ENCODE measurements around the gene CD86. TPM values are rescaled to one million over a fixed set of nuclear protein-coding genes. Genes with fewer than 3 reads are reported as not detected.

The CD86 gene
- polyA plus RNA-seq, 3 donors: 75.7 to 321 (median 273) TPM

DNA sequence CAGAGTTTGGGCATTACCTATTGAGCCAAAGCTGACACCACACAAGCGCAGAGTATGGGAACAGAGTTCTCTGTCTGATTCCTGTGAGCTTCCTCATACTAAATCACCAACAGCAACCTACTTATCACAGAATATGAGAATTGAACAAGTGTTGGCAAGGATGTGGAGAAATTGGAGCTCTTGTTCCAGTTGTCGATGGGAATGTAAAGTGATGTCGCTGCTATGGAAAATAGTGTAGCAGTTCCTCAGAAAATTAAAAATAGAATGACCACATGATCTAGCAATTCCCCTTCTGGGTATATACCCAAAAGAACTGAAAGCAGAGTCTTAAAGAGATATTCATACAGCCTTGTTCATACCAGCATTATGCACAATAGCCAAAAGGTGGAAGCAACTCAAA lies 33.4 kb downstream of the CD86 start:
- H3K36me3 ChIP-seq (replicated peaks in 1 of 2; ENCODE audit: control insufficient read depth in 1 of 2, insufficient read depth in 2 of 2, low read length in 2 of 2): peaks cover 5 to 29% of the 10 kb centered on the region in 2 donors
- intact Hi-C loops (cut with micrococcal nuclease): no loop called here
- H3K4me3 ChIP-seq (replicated peaks in 1 of 3; ENCODE audit: low read depth in 2 of 3, low read length in 3 of 3): peak overlapping the region in 1 of 3 experiments; percentile 48
- DNase-seq: peak in 1 of 3 donors; percentile 37
- no peaks in the 10 kb centered on the region for H3K9me3 Mint-ChIP-seq
- no peaks in the 10 kb centered on the region for H3K27me3 ChIP-seq (ENCODE audit: control insufficient read depth in 2 of 2, insufficient read depth in 2 of 2, low read length in 2 of 2)
- no peaks in the 10 kb centered on the region for H3K9me3 ChIP-seq (replicated peaks in 1 of 2; ENCODE audit: control insufficient read depth in 1 of 2, insufficient read depth in 1 of 2, low read length in 2 of 2)
- peak overlapping the region in 1 of 2 donors; percentile 80 for H3K27ac ChIP-seq (ENCODE audit: low read depth in 1 of 2, low read length in 2 of 2)
- peaks cover 77 to 86% of the 10 kb centered on the region in 2 donors for H3K4me1 ChIP-seq (ENCODE audit: control insufficient read depth in 1 of 2, insufficient read depth in 2 of 2, low read length in 2 of 2)
- peak overlapping the region; percentile 24 to 80 for H3K4me3 Mint-ChIP-seq
- H3K9ac ChIP-seq (ENCODE audit: insufficient read depth, low read length, poor library complexity, severe bottlenecking): no peak overlapping the region
- peaks cover 0 to 3% (median 0%) of the 10 kb centered on the region in 3 donors for H3K27me3 Mint-ChIP-seq (ENCODE audit: low read depth in 3 of 3)
- TF ChIP-seq, protein P1, sequence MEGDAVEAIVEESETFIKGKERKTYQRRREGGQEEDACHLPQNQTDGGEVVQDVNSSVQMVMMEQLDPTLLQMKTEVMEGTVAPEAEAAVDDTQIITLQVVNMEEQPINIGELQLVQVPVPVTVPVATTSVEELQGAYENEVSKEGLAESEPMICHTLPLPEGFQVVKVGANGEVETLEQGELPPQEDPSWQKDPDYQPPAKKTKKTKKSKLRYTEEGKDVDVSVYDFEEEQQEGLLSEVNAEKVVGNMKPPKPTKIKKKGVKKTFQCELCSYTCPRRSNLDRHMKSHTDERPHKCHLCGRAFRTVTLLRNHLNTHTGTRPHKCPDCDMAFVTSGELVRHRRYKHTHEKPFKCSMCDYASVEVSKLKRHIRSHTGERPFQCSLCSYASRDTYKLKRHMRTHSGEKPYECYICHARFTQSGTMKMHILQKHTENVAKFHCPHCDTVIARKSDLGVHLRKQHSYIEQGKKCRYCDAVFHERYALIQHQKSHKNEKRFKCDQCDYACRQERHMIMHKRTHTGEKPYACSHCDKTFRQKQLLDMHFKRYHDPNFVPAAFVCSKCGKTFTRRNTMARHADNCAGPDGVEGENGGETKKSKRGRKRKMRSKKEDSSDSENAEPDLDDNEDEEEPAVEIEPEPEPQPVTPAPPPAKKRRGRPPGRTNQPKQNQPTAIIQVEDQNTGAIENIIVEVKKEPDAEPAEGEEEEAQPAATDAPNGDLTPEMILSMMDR (IDR thresholded peaks at IDR 0.05): no peak
- peaks cover 46% of the 10 kb centered on the region for H4K20me1 ChIP-seq (ENCODE audit: insufficient read depth, low read length)
- peaks cover 83% of the 10 kb centered on the region for H3K4me1 Mint-ChIP-seq
- peaks cover 91% of the 10 kb centered on the region for H3K79me2 ChIP-seq (ENCODE audit: insufficient read depth, low read length)
- H2AFZ ChIP-seq (ENCODE audit: insufficient read depth, low read depth, low read length, poor library complexity, severe bottlenecking): no peak overlapping the region
- peak overlapping the region; percentile 36 for H3K4me2 ChIP-seq (replicated peaks; ENCODE audit: extremely low read depth, low read length, poor library complexity, severe bottlenecking)
- peak overlapping the region in 6 of 7 donors; percentile 16 to 80 (median 70) for H3K27ac Mint-ChIP-seq
- H3K36me3 Mint-ChIP-seq: peaks cover 41 to 42% of the 10 kb centered on the region in 2 donors
- no CpG with 5 or more reads among the region's 3 CpGs for WGBS (ENCODE audit: insufficient coverage)

DNA sequence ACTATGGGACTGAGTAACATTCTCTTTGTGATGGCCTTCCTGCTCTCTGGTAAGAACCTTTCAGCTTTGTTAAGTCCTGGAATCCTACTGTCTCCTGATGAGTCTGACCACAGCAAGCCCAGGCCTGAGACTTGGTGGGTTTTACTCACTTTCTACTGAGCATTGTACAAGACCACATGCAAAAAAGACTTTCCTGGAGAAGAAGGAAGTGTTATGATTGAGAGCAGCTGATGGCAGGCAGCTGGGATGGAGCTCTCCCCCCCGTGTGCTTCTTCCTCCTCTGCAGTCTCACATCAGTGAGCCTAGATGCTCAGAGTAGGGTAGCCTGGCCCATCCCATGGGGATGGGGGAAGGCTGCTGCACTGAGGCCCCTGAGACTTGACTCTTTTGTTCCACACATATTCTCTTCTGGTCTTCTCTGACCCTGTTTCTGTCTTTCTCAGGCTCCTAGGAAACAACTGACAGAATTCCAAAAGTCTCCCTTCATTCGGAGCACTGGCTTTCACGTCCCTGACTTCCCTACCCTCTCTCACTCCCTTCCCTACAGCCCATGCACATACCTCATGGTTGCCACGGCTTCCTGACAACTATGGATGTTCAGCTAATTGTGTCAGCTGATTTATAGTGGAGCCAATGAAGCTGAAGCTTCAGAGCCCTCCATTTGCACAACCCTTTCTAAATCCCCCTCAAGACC lies 36.6 kb downstream of the CD86 start:
- TF ChIP-seq, protein P1 (IDR thresholded peaks at IDR 0.05): no peak
- H3K4me3 Mint-ChIP-seq: peak overlapping the region; percentile 49 to 66
- peak overlapping the region in 1 of 3 experiments; percentile 27 for H3K4me3 ChIP-seq (replicated peaks in 1 of 3; ENCODE audit: low read depth in 2 of 3, low read length in 3 of 3)
- 52% methylated on average over 2 of the region's 4 CpGs for whole genome bisulfite sequencing (ENCODE audit: insufficient coverage)
- H3K4me1 Mint-ChIP-seq: peaks cover 59% of the 10 kb centered on the region
- peaks cover 0 to 3% (median 0%) of the 10 kb centered on the region in 3 donors for H3K27me3 Mint-ChIP-seq (ENCODE audit: low read depth in 3 of 3)
- peaks cover 60% of the 10 kb centered on the region for H3K79me2 ChIP-seq (ENCODE audit: insufficient read depth, low read length)
- H3K36me3 Mint-ChIP-seq: peaks cover 42 to 44% of the 10 kb centered on the region in 2 donors
- DNase-seq: peak; percentile 32 to 57 (median 55)
- no peaks in the 10 kb centered on the region for H3K9me3 ChIP-seq (replicated peaks in 1 of 2; ENCODE audit: control insufficient read depth in 1 of 2, insufficient read depth in 1 of 2, low read length in 2 of 2)
- H3K27ac Mint-ChIP-seq: peak overlapping the region; percentile 86 to 96 (median 94)
- no peak overlapping the region for H3K9ac ChIP-seq (ENCODE audit: insufficient read depth, low read length, poor library complexity, severe bottlenecking)
- intact Hi-C loops (cut with micrococcal nuclease): loop anchor here (5.0 kb wide), 3 partner anchors 34 to 259 kb away; partner anchors contain the start of gene CD86 (in 2 of the 2)
- peaks cover 53 to 59% of the 10 kb centered on the region in 2 donors for H3K4me1 ChIP-seq (ENCODE audit: control insufficient read depth in 1 of 2, insufficient read depth in 2 of 2, low read length in 2 of 2)
- H3K36me3 ChIP-seq (replicated peaks in 1 of 2; ENCODE audit: control insufficient read depth in 1 of 2, insufficient read depth in 2 of 2, low read length in 2 of 2): peaks cover 11 to 50% of the 10 kb centered on the region in 2 donors
- H3K27me3 ChIP-seq (ENCODE audit: control insufficient read depth in 2 of 2, insufficient read depth in 2 of 2, low read length in 2 of 2): no peaks in the 10 kb centered on the region
- no peaks in the 10 kb centered on the region for H3K9me3 Mint-ChIP-seq
- H3K27ac ChIP-seq (ENCODE audit: low read depth in 1 of 2, low read length in 2 of 2): peak overlapping the region; percentile 57 to 79
- H4K20me1 ChIP-seq (ENCODE audit: insufficient read depth, low read length): peaks cover 24% of the 10 kb centered on the region
- peak overlapping the region; percentile 23 for H2AFZ ChIP-seq (ENCODE audit: insufficient read depth, low read depth, low read length, poor library complexity, severe bottlenecking)
- H3K4me2 ChIP-seq (replicated peaks; ENCODE audit: extremely low read depth, low read length, poor library complexity, severe bottlenecking): peak overlapping the region; percentile 43

Measured in CD14-positive monocyte (primary cell).